ENCODE measurements around the gene CCR6. TPM values are rescaled to one million over a fixed set of nuclear protein-coding genes. Genes with fewer than 3 reads are reported as not detected.

The CCR6 gene
- total and polyA plus RNA-seq, 10 of the 15 experiments (the other 5 are each of a cell fraction or from before 2014, with no cell fraction given), result 2.2 to 7.6 (median 6.7) TPM

- H3K36me3 ChIP-seq (ENCODE audit: control insufficient read depth in 2 of 2, insufficient read depth in 2 of 2, low read length in 1 of 2), result no peaks in the 10 kb centered on the region
- DNase-seq (ENCODE audit: low read depth, low spot score) (peak; percentile 85), FAIRE-seq (peak; percentile 81), ATAC-seq (peak; percentile 66)
- intact Hi-C loops (cut with micrococcal nuclease; ENCODE audit: unreplicated experiment) (loop anchor here (5.0 kb wide), 1 partner anchor 39 kb away; no protein-coding TSS in a partner anchor), in situ Hi-C loops (cut with MboI) (no loop called here)
- no peaks in the 10 kb centered on the region for H4K20me1 ChIP-seq (ENCODE audit: control insufficient read depth, insufficient read depth)
- under 1% methylated on average over 8 of the region's 8 CpGs for WGBS (ENCODE audit: insufficient coverage, insufficient replicate concordance, low lambda C conversion rate, missing lambda C conversion rate)
- H3K79me2 ChIP-seq (ENCODE audit: control insufficient read depth, insufficient read depth, low read length), result no peaks in the 10 kb centered on the region
- peak overlapping the region; percentile 97 for H3K4me2 ChIP-seq (ENCODE audit: control insufficient read depth, insufficient read depth)
- H3K4me3 ChIP-seq, result peak overlapping the region; percentile 30; the same call in 1 of the 2 replicates
- ChIA-PET RAD21 (ENCODE audit: unreplicated experiment) (interaction anchor here (0.6 to 4.3 kb wide), 22 partner anchors 8 to 162 kb away, joined by 3 to 200 read pairs (median 10); partner anchors contain the start of genes CCR6, CEP43 and RNASET2), SMC1A (ENCODE audit: uncharacterized antibody, unreplicated experiment) (interaction anchor here (0.6 to 21.7 kb wide), 19 partner anchors 10 to 160 kb away, joined by 3 to 542 read pairs (median 8); partner anchors contain the start of genes CCR6 and RNASET2), CTCF (interaction anchor here (0.8 to 4.9 kb wide), 15 partner anchors 10 to 326 kb away, joined by 3 to 85 read pairs (median 5); partner anchors contain the start of gene CCR6), POLR2A (interaction anchor here (0.7 to 3.9 kb wide), 19 partner anchors 7 to 160 kb away, joined by 3 to 91 read pairs (median 5); partner anchors contain the start of gene CCR6)
- BruUV-seq (replicated peaks), result TSS peak; percentile 90
- H3K9me3 ChIP-seq (replicated peaks; ENCODE audit: control insufficient read depth, insufficient read depth, low read length), result no peaks in the 10 kb centered on the region
- peak overlapping the region; percentile 94 for H3K27ac ChIP-seq (ENCODE audit: control insufficient read depth, insufficient read depth)
- peaks cover 45% of the 10 kb centered on the region for H3K4me1 ChIP-seq (ENCODE audit: control insufficient read depth, insufficient read depth, low read length)
- peak overlapping the region; percentile 72 for H3K9ac ChIP-seq (ENCODE audit: control insufficient read depth, insufficient read depth, low read length)
- no peak overlapping the region for H2AFZ ChIP-seq (ENCODE audit: control insufficient read depth, low read depth, low read length)
- H3K27me3 ChIP-seq (replicated peaks in 1 of 2; ENCODE audit: control insufficient read depth in 2 of 2, insufficient read depth in 2 of 2, low read length in 1 of 2), result no peaks in the 10 kb centered on the region
- TF ChIP-seq CHD1 (IDR thresholded peaks at IDR 0.05; ENCODE audit: low read depth, low read length) (no peak), ATF7 (IDR thresholded peaks at IDR 0.05; ENCODE audit: low read depth) (peak; percentile 67), RELA (IDR thresholded peaks at IDR 0.05; ENCODE audit: borderline replicate concordance, partially characterized antibody) (peak; percentile 59), DPF2 (IDR thresholded peaks at IDR 0.05) (peak; percentile 70), MYB (IDR thresholded peaks at IDR 0.05; ENCODE audit: borderline replicate concordance, low read depth, low read length) (no peak), PRDM15 (CRISPR knock-in tag; IDR thresholded peaks at IDR 0.05) (no peak), CHD4 (IDR thresholded peaks at IDR 0.05) (no peak), MLLT1 (IDR thresholded peaks at IDR 0.05) (no peak), NBN (IDR thresholded peaks at IDR 0.05) (no peak; the same call in none of the 2 replicates), JUNB (IDR thresholded peaks at IDR 0.05) (peak; percentile 37), RFX5 (IDR thresholded peaks at IDR 0.05; ENCODE audit: low read depth, low read length) (no peak), ELK1 (IDR thresholded peaks at IDR 0.05; ENCODE audit: low read depth, low read length) (no peak), CREB1 (IDR thresholded peaks at IDR 0.05; ENCODE audit: low read depth) (peak; percentile 52; the same call in 1 of the 2 replicates), RUNX3 (IDR thresholded peaks at IDR 0.05; ENCODE audit: low read length) (peak; percentile 87), RBBP5 (conservative IDR thresholded peaks at IDR 0.05) (no peak), TCF3 (IDR thresholded peaks at IDR 0.05; ENCODE audit: borderline replicate concordance, insufficient read depth, low read depth, low read length) (0 out of 2 replicates have a peak, but pooled peaks have one; percentile 61)
Observed at GRCh38 chr6:167113047-167113754, 9.7 kb upstream of the CCR6 start.

All from GM12878 (cell line).